ENCODE results near the gene CREBRF.
"Not testable (repeated sequence)": the region's sequence is repeated elsewhere in the genome, so short reads cannot be mapped to it uniquely, and the experiment has no call there.

DNA sequence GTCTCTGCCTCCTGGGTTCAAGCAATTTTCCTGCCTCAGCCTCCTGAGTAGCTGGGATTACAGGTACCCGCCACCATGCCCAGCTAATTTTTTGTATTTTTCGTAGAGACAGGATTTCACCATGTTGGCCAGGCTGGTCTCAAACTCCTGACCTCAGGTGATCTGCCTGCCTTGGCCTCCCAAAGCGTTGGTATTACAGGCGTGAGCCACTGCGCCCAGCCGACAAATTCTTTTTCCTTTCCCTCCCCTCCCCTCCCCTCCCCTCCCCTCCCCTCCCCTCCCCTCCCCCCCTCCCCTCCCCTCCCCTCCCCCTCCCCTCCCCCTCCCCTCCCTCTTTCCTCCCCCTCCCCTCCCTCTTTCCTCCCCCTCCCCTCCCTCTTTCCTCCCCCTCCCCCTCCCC, 76.0 kb downstream of the CREBRF start:
- TF ChIP-seq, protein P1, sequence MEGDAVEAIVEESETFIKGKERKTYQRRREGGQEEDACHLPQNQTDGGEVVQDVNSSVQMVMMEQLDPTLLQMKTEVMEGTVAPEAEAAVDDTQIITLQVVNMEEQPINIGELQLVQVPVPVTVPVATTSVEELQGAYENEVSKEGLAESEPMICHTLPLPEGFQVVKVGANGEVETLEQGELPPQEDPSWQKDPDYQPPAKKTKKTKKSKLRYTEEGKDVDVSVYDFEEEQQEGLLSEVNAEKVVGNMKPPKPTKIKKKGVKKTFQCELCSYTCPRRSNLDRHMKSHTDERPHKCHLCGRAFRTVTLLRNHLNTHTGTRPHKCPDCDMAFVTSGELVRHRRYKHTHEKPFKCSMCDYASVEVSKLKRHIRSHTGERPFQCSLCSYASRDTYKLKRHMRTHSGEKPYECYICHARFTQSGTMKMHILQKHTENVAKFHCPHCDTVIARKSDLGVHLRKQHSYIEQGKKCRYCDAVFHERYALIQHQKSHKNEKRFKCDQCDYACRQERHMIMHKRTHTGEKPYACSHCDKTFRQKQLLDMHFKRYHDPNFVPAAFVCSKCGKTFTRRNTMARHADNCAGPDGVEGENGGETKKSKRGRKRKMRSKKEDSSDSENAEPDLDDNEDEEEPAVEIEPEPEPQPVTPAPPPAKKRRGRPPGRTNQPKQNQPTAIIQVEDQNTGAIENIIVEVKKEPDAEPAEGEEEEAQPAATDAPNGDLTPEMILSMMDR (IDR thresholded peaks at IDR 0.05; ENCODE audit: poor library complexity) = not testable (repeated sequence)
- TF ChIP-seq EZH2 (IDR thresholded peaks at IDR 0.05; ENCODE audit: borderline replicate concordance); EZH2phosphoT487 (IDR thresholded peaks at IDR 0.05; ENCODE audit: low read depth, severe bottlenecking, unreplicated experiment): not testable (repeated sequence)
